Measurements from ENCODE around the gene KIF26A.

DNA sequence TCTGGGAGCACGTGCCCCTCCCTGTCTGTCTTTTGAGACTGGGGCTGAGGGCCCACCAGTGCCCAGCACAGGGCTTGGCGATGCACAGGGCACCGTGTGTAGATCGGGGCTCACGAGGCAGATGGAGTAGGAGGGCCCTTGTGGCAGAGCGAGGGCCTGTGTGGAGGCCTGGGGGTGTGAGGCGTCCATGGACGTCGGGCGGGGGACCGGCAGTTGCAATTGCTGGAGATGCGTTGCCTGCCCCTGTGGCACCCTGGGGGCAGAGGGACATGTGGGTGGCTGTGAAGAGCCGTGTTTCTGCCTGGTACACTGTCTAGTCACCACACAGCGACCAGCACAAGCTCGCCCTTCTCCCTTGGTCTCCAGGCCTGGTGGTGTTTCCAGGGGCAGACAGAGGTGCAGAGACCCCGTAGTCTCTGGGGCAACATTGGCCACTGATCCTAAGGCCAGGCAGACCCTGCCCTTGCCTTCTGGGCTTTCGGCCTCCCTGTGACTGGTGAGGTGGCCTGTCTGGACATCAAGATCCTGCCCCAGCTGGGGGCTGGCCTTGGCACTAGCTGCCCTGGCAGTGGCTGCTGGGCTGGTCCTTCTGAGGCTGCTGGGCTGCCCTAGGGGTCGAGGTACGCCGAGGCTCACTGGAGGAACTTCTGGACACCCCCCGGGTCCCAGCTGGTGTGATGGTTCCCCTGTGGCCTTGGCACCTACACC lies 14.5 kb downstream of the KIF26A start:
- no peak for TF ChIP-seq SMC3 (conservative IDR thresholded peaks at IDR 0.05; ENCODE audit: poor library complexity)
- TF ChIP-seq CTCF (IDR thresholded peaks at IDR 0.05; ENCODE audit: poor library complexity, severe bottlenecking), result no peak
- no peak for TF ChIP-seq POLR2AphosphoS5 (IDR thresholded peaks at IDR 0.05)
- TF ChIP-seq EP300 (conservative IDR thresholded peaks at IDR 0.05; ENCODE audit: poor library complexity, severe bottlenecking), result no peak
